Measurements from ENCODE around the gene MALSU1.

DNA sequence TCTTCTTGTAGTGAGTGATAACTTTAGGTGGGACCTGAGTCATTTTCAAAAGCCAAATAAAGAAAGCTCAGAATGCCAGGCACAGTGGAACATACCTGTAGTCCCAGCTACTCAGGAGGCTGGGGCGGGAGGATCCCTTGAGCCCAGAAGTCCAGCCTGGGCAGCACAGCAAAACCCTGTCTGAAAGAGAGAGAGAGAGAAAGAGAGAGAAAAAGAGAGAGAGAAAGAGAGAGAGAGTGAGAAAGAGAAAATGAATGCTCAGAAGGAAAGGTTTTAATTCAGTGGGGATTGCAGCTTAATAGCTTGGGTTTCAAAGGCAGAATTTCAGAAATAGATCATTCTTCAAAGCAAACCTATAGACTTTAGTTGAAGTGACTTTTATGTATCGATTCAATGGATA lies 26.9 kb upstream of the MALSU1 start:
- no peak for TF ChIP-seq POLR2A (IDR thresholded peaks at IDR 0.05; ENCODE audit: low read length)
- no peak for TF ChIP-seq GATA1 (IDR thresholded peaks at IDR 0.05; ENCODE audit: low read depth, low read length)
